ENCODE data around the gene GBP5. TPM values are rescaled to one million over a fixed set of nuclear protein-coding genes. Genes with fewer than 3 reads are reported as not detected.

Gene GBP5
- total RNA-seq, 1 donor from 2014 or later: 1.2 TPM

Other genes with a start within 250 kb of the GBP5 start
- gene GBP3, start 250.0 kb downstream of the GBP5 start, total RNA-seq: 9.4 TPM
- 5.2 TPM for gene GBP1, start 207.7 kb downstream of the GBP5 start, total RNA-seq
- 15.9 TPM for gene GBP2, start 146.7 kb downstream of the GBP5 start, total RNA-seq
- not detected for gene GBP7, start 96.9 kb downstream of the GBP5 start, total RNA-seq
- gene GBP4, start 73.9 kb downstream of the GBP5 start, total RNA-seq: 1.0 TPM
- 430 TPM for gene GBP6, start 91.2 kb upstream of the GBP5 start, total RNA-seq